Measurements from ENCODE around the gene EEF2KMT.
"Not testable (repeated sequence)": the region's sequence is repeated elsewhere in the genome, so short reads cannot be mapped to it uniquely, and the experiment has no call there.

EEF2KMT gene

DNA sequence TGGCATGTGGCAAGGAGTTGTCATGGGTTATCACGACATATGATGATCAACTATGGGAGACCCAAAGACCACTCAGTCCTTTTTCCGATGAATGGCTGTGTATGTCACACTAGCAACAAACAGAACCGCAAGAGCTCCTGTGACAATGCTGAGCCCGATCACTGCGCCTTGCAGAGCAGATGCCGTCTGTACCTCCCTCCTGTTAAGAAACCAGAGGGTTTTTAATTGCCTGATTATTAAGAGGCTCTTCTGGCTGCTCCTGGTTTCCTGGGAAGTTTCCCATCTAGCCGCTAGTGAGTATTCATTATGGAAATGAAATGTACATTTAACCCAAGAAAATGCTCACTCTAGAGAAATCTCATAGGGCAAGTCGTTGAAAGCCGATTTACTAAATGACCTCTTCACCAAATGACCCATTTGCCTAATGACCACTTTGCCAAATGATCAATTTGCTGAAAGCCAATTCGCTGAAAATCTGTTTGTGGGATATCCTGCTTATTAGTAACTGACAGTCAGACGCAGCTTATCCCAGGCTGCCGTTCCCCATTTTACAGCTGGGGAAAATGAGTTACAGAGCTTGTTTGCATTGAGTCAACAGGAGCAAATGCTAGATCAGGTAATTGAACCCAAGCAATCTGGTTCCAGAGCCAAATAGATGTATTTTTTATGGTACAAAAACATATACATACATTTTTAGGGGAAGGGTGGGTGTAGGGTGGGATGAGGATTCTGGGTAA, 5.9 kb upstream of the EEF2KMT start:
- not testable (repeated sequence) for H3K9me2 ChIP-seq (replicated peaks; ENCODE audit: low read depth, low read length); H2AFZ ChIP-seq (ENCODE audit: low read length); H3K9me3 ChIP-seq (ENCODE audit: insufficient read depth, low read depth, low read length); H3K9ac ChIP-seq (ENCODE audit: low read depth, low read length, poor library complexity, severe bottlenecking); H3K4me3 ChIP-seq (ENCODE audit: low read length, poor library complexity, severe bottlenecking); H3K4me1 ChIP-seq (ENCODE audit: insufficient read depth, low read length, poor library complexity, severe bottlenecking); H3K79me2 ChIP-seq (ENCODE audit: insufficient read depth, low read length); H3K27me3 ChIP-seq (ENCODE audit: insufficient read depth, low read length, poor library complexity, severe bottlenecking); H4K20me1 ChIP-seq (ENCODE audit: insufficient read depth, low read length, poor library complexity, severe bottlenecking); H3F3A ChIP-seq (ENCODE audit: low read depth); H3K36me3 ChIP-seq (ENCODE audit: insufficient read depth, low read length); H3K4me2 ChIP-seq (ENCODE audit: low read depth, low read length, poor library complexity, severe bottlenecking)

DNA sequence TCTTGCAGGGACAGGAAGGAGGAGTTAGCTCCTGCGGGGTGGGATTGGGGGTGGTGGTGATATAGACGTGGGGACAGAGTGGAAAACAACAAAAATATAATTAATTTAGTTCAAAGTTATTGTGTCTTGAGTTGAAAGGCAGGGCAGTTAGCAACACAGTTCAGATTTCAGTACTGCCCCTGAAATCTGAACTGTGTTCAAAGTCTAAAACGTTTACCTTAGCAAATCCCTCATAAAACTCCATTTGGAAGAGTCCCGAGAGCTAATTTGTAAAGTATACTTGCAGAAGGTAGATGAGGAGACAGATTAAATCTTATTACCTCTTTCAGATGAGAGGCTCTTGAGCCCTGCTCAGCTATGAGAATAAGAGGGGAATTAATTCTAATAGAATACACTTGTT, 1.6 kb upstream of the EEF2KMT start:
- H3K4me2 ChIP-seq (ENCODE audit: low read depth, low read length, poor library complexity, severe bottlenecking): not testable (repeated sequence)

GRCh38 chr16:5098221-5099159, 895 bp upstream of the EEF2KMT start:
- not testable (repeated sequence) for H3K36me3 ChIP-seq (ENCODE audit: insufficient read depth, low read length); H3K4me1 ChIP-seq (ENCODE audit: insufficient read depth, low read length, poor library complexity, severe bottlenecking); H2AFZ ChIP-seq (ENCODE audit: low read length); H3K27me3 ChIP-seq (ENCODE audit: insufficient read depth, low read length, poor library complexity, severe bottlenecking); H3F3A ChIP-seq (ENCODE audit: low read depth); H3K9ac ChIP-seq (ENCODE audit: low read depth, low read length, poor library complexity, severe bottlenecking); H4K20me1 ChIP-seq (ENCODE audit: insufficient read depth, low read length, poor library complexity, severe bottlenecking); H3K9me3 ChIP-seq (ENCODE audit: insufficient read depth, low read depth, low read length); H3K79me2 ChIP-seq (ENCODE audit: insufficient read depth, low read length); H3K9me2 ChIP-seq (replicated peaks; ENCODE audit: low read depth, low read length)
- H3K4me2 ChIP-seq (ENCODE audit: low read depth, low read length, poor library complexity, severe bottlenecking): peak overlapping the region; percentile 58
- H3K4me3 ChIP-seq (ENCODE audit: low read length, poor library complexity, severe bottlenecking): peak overlapping the region; percentile 75

More for the DNA sequence above, 1.6 kb upstream of the EEF2KMT start:
- H3K27me3 ChIP-seq (ENCODE audit: insufficient read depth, low read length, poor library complexity, severe bottlenecking); H3K4me3 ChIP-seq (ENCODE audit: low read length, poor library complexity, severe bottlenecking); H2AFZ ChIP-seq (ENCODE audit: low read length); H3K9ac ChIP-seq (ENCODE audit: low read depth, low read length, poor library complexity, severe bottlenecking); H3K79me2 ChIP-seq (ENCODE audit: insufficient read depth, low read length); H3K9me3 ChIP-seq (ENCODE audit: insufficient read depth, low read depth, low read length); H3K9me2 ChIP-seq (replicated peaks; ENCODE audit: low read depth, low read length); H3K4me1 ChIP-seq (ENCODE audit: insufficient read depth, low read length, poor library complexity, severe bottlenecking); H3K36me3 ChIP-seq (ENCODE audit: insufficient read depth, low read length); H4K20me1 ChIP-seq (ENCODE audit: insufficient read depth, low read length, poor library complexity, severe bottlenecking); H3F3A ChIP-seq (ENCODE audit: low read depth): not testable (repeated sequence)

GRCh38 chr16:5097061-5097469, 530 bp downstream of the EEF2KMT start:
- H3K27me3 ChIP-seq (ENCODE audit: insufficient read depth, low read length, poor library complexity, severe bottlenecking): not testable (repeated sequence)
- H2AFZ ChIP-seq (ENCODE audit: low read length): peak overlapping the region; percentile 70

DNA sequence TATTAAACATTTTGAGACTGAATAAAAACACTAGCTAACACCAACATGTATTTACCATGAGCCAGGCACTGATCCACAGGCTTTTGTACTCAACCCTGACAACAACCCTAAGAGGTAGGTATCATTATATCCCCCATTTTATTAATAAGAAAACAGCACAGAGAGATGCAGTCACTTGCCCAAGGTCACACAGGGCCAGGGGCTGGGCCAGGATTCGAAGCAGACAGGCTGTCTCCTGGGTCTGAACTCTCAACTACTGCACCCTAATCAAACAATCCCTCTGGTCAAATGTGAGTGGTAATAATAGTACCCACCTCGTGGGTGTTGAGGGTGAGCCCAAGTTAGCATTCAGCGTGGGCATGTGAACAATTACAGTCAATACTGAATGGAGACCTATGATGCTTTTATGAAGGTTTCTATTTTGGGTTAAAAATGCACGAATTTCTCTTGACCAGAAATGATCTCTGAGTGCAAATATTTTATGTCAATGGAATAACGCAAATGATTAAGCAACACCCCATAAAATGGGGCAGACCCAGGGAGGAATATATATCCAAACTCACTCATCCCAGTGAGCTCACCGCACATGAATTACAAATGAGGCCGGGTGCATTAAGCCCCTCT, 1.0 kb downstream of the EEF2KMT start:
- Histone ChIP-seq H3K9ac (ENCODE audit: low read depth, low read length, poor library complexity, severe bottlenecking) (peak overlapping the region; percentile 64), H3K4me3 (ENCODE audit: low read length, poor library complexity, severe bottlenecking) (peak overlapping the region; percentile 75), H3K4me2 (ENCODE audit: low read depth, low read length, poor library complexity, severe bottlenecking) (peak overlapping the region; percentile 60)
- H3K79me2 ChIP-seq (ENCODE audit: insufficient read depth, low read length); H3K36me3 ChIP-seq (ENCODE audit: insufficient read depth, low read length); H4K20me1 ChIP-seq (ENCODE audit: insufficient read depth, low read length, poor library complexity, severe bottlenecking); H2AFZ ChIP-seq (ENCODE audit: low read length); H3K9me2 ChIP-seq (replicated peaks; ENCODE audit: low read depth, low read length); H3K4me1 ChIP-seq (ENCODE audit: insufficient read depth, low read length, poor library complexity, severe bottlenecking); H3F3A ChIP-seq (ENCODE audit: low read depth); H3K9me3 ChIP-seq (ENCODE audit: insufficient read depth, low read depth, low read length); H3K27me3 ChIP-seq (ENCODE audit: insufficient read depth, low read length, poor library complexity, severe bottlenecking): not testable (repeated sequence)

More at GRCh38 chr16:5097061-5097469, 530 bp downstream of the EEF2KMT start:
- H3K4me2 ChIP-seq (ENCODE audit: low read depth, low read length, poor library complexity, severe bottlenecking): peak overlapping the region; percentile 60
- H3K9ac ChIP-seq (ENCODE audit: low read depth, low read length, poor library complexity, severe bottlenecking): peak overlapping the region; percentile 64
- H3K79me2 ChIP-seq (ENCODE audit: insufficient read depth, low read length); H3K36me3 ChIP-seq (ENCODE audit: insufficient read depth, low read length); H3K9me3 ChIP-seq (ENCODE audit: insufficient read depth, low read depth, low read length); H3K4me1 ChIP-seq (ENCODE audit: insufficient read depth, low read length, poor library complexity, severe bottlenecking); H3K9me2 ChIP-seq (replicated peaks; ENCODE audit: low read depth, low read length); H3F3A ChIP-seq (ENCODE audit: low read depth); H4K20me1 ChIP-seq (ENCODE audit: insufficient read depth, low read length, poor library complexity, severe bottlenecking): not testable (repeated sequence)
- H3K4me3 ChIP-seq (ENCODE audit: low read length, poor library complexity, severe bottlenecking): peak overlapping the region; percentile 75

- not testable (repeated sequence) for H3K9me2 ChIP-seq (replicated peaks; ENCODE audit: low read depth, low read length); H2AFZ ChIP-seq (ENCODE audit: low read length); H3F3A ChIP-seq (ENCODE audit: low read depth); H3K79me2 ChIP-seq (ENCODE audit: insufficient read depth, low read length); H3K4me3 ChIP-seq (ENCODE audit: low read length, poor library complexity, severe bottlenecking); H3K4me2 ChIP-seq (ENCODE audit: low read depth, low read length, poor library complexity, severe bottlenecking); H3K36me3 ChIP-seq (ENCODE audit: insufficient read depth, low read length); H3K27me3 ChIP-seq (ENCODE audit: insufficient read depth, low read length, poor library complexity, severe bottlenecking); H3K4me1 ChIP-seq (ENCODE audit: insufficient read depth, low read length, poor library complexity, severe bottlenecking); H3K9me3 ChIP-seq (ENCODE audit: insufficient read depth, low read depth, low read length); H3K9ac ChIP-seq (ENCODE audit: low read depth, low read length, poor library complexity, severe bottlenecking); H4K20me1 ChIP-seq (ENCODE audit: insufficient read depth, low read length, poor library complexity, severe bottlenecking)
These were observed 2.3 kb downstream of the EEF2KMT start for GRCh38 chr16:5095145-5095830.

DNA sequence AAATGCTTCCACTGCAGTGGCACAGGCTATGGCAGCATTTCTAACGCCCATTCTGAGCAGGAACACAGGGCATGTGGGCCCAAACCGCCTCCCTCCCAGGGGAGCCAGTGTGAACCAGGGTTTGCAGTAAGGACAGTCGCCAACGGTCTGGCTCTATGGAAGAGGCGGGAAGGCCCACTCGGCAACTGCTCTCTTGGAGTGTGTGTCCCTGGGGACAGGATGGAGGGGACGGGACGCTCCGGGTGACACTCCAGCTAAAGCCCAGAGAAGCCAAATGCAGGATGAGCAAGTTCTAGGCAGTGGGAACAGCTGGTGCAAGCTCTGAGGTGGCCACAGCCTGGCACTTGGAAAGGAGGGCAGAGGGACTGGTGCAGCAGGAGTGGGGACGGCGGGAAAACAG, 3.8 kb downstream of the EEF2KMT start:
- H3K9me3 ChIP-seq (ENCODE audit: insufficient read depth, low read depth, low read length); H3K4me1 ChIP-seq (ENCODE audit: insufficient read depth, low read length, poor library complexity, severe bottlenecking); H3K4me3 ChIP-seq (ENCODE audit: low read length, poor library complexity, severe bottlenecking); H3F3A ChIP-seq (ENCODE audit: low read depth); H3K9me2 ChIP-seq (replicated peaks; ENCODE audit: low read depth, low read length); H3K36me3 ChIP-seq (ENCODE audit: insufficient read depth, low read length); H3K9ac ChIP-seq (ENCODE audit: low read depth, low read length, poor library complexity, severe bottlenecking); H3K27me3 ChIP-seq (ENCODE audit: insufficient read depth, low read length, poor library complexity, severe bottlenecking); H4K20me1 ChIP-seq (ENCODE audit: insufficient read depth, low read length, poor library complexity, severe bottlenecking); H2AFZ ChIP-seq (ENCODE audit: low read length); H3K79me2 ChIP-seq (ENCODE audit: insufficient read depth, low read length); H3K4me2 ChIP-seq (ENCODE audit: low read depth, low read length, poor library complexity, severe bottlenecking): not testable (repeated sequence)
